OCI-LY1 (cell line): ENCODE measurements around the gene SLC6A7.

Source experiments
- EZH2 ChIP-seq: fragments of 200-600 bp; sonication (generic), shearing (Covaris generic); IDR thresholded peaks from 2 replicates; pipeline ENCODE4 v1.8.0; 2017; ENCODE audit warnings: borderline replicate concordance, mixed run types, mild to moderate bottlenecking, antibody characterized with exemption, low read length, moderate library complexity, mixed read lengths
- TF ChIP-seq, protein P1 (sequence below): fragments of 200-600 bp; sonication (generic), shearing (Covaris generic); IDR thresholded peaks from 2 replicates; pipeline ENCODE4 v1.5.1; 2017; ENCODE audit warnings: mild to moderate bottlenecking, antibody characterized with exemption, low read length, moderate library complexity, mixed read lengths

DNA sequence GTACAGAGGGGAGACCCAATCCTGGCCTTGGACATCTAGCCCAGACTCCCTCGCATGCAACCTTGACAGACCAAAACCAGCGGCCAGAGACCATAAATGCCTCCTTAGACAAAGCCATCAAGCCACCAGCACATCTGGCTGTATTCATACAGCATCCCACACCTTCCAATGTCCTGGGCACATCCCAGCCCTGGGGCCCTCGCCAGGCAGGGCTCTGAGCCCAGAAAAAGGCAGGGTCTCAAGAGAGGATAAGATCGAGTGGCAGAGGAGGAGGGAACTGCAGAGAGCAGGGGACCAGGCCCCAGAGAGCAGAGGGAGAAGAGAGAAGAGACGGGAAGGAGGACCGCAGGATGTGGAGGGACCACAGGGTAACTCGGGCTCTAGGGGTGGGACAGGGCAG, 54.3 kb downstream of the SLC6A7 start:
- TF ChIP-seq, protein P1, sequence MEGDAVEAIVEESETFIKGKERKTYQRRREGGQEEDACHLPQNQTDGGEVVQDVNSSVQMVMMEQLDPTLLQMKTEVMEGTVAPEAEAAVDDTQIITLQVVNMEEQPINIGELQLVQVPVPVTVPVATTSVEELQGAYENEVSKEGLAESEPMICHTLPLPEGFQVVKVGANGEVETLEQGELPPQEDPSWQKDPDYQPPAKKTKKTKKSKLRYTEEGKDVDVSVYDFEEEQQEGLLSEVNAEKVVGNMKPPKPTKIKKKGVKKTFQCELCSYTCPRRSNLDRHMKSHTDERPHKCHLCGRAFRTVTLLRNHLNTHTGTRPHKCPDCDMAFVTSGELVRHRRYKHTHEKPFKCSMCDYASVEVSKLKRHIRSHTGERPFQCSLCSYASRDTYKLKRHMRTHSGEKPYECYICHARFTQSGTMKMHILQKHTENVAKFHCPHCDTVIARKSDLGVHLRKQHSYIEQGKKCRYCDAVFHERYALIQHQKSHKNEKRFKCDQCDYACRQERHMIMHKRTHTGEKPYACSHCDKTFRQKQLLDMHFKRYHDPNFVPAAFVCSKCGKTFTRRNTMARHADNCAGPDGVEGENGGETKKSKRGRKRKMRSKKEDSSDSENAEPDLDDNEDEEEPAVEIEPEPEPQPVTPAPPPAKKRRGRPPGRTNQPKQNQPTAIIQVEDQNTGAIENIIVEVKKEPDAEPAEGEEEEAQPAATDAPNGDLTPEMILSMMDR: no peak
- no peak for TF ChIP-seq EZH2
